Osteoblast (primary cell): Measurements from ENCODE around the gene GAL3ST2. TPM values are rescaled to one million over a fixed set of nuclear protein-coding genes. Genes with fewer than 3 reads are reported as not detected.
A peak's percentile ranks its signal among the peaks of the same experiment; 100 is the strongest.

ENCODE experiments used
- DNase-seq: peaks from one replicate; pipeline ENCODE4 v3.0.0; 2011; ENCODE audit warnings: low spot score, mixed read lengths; ENCODE audit not compliant: insufficient read length; ENCODE audit errors: missing footprints
- H2AFZ ChIP-seq: 2 replicates; pipeline ENCODE4 v1.6.0; 2011; ENCODE audit warnings: mild to moderate bottlenecking, low read length
- H3K27ac ChIP-seq: 2 replicates; pipeline ENCODE4 v1.5.1; 2011; ENCODE audit warnings: mild to moderate bottlenecking, low read depth, low read length, moderate library complexity
- H3K27me3 ChIP-seq: 2 replicates; pipeline ENCODE4 v1.6.0; 2012; ENCODE audit warnings: mild to moderate bottlenecking, control low read depth, inconsistent platforms, low read length, moderate library complexity; ENCODE audit not compliant: insufficient read depth
- H3K36me3 ChIP-seq: 2 replicates; pipeline ENCODE4 v1.5.1; 2011; ENCODE audit warnings: mild to moderate bottlenecking, low read length, control low read depth, moderate library complexity; ENCODE audit not compliant: insufficient read depth
- H3K4me1 ChIP-seq: 2 replicates; pipeline ENCODE4 v1.5.1; 2011; ENCODE audit warnings: mild to moderate bottlenecking, low read length, control low read depth, moderate library complexity; ENCODE audit not compliant: insufficient read depth
- H3K4me2 ChIP-seq: 2 replicates; pipeline ENCODE4 v1.6.0; 2011; ENCODE audit warnings: mild to moderate bottlenecking, low read length; ENCODE audit not compliant: insufficient read depth
- H3K4me3 ChIP-seq: fragments of 200-600 bp; sonication (generic); 3 replicates; pipeline ENCODE4 v1.5.1; 2012; ENCODE audit warnings: mild to moderate bottlenecking, low read length, inconsistent platforms; ENCODE audit not compliant: insufficient read depth
- H3K79me2 ChIP-seq: 2 replicates; pipeline ENCODE4 v1.6.0; 2012; ENCODE audit warnings: mild to moderate bottlenecking, low read length, control low read depth, inconsistent platforms; ENCODE audit not compliant: insufficient read depth
- H3K9me3 ChIP-seq: 2 replicates; pipeline ENCODE4 v1.5.1; 2011; ENCODE audit warnings: low read depth, low read length, control low read depth
- H4K20me1 ChIP-seq: 2 replicates; pipeline ENCODE4 v1.6.0; 2012; ENCODE audit warnings: mild to moderate bottlenecking, low read length, control low read depth; ENCODE audit not compliant: insufficient read depth
- CTCF ChIP-seq: IDR thresholded peaks from 2 replicates; pipeline ENCODE4 v1.5.1; 2011; ENCODE audit warnings: mild to moderate bottlenecking, low read depth, low read length, moderate library complexity; ENCODE audit errors: extremely low read depth
- total RNA-seq: library from RNA; depleted of rRNA; stranded (reverse); fragments of >200 nt; gene quantifications from 2 replicates; pipeline ENCODE4 v1.2.3, GENCODE V29; 2012

The GAL3ST2 gene
- total RNA-seq, 1 donor: 0.36 TPM

- H2AFZ ChIP-seq: no peak overlapping the region
- DNase-seq: peak; percentile 72
- peaks cover 5% of the 10 kb centered on the region for H3K4me1 ChIP-seq
- no peaks in the 10 kb centered on the region for H3K36me3 ChIP-seq
- H3K4me2 ChIP-seq: no peak overlapping the region
- H3K79me2 ChIP-seq: no peaks in the 10 kb centered on the region
- no peaks in the 10 kb centered on the region for H4K20me1 ChIP-seq
- no peaks in the 10 kb centered on the region for H3K9me3 ChIP-seq
- no peak overlapping the region for H3K27ac ChIP-seq
- H3K4me3 ChIP-seq: no peak overlapping the region
- TF ChIP-seq CTCF: no peak
- peaks cover 8% of the 10 kb centered on the region for H3K27me3 ChIP-seq
Observed at GRCh38 chr2:241768850-241769249, 7.8 kb upstream of the GAL3ST2 start.

- Histone ChIP-seq H3K27me3 (peaks cover 8% of the 10 kb centered on the region), H3K36me3 (no peaks in the 10 kb centered on the region), H3K9me3 (no peaks in the 10 kb centered on the region), H2AFZ (no peak overlapping the region), H3K4me1 (peaks cover 7% of the 10 kb centered on the region), H3K4me2 (no peak overlapping the region), H4K20me1 (no peaks in the 10 kb centered on the region), H3K79me2 (no peaks in the 10 kb centered on the region), H3K27ac (no peak overlapping the region), H3K4me3 (no peak overlapping the region)
- DNase-seq: peak; percentile 58
- no peak for TF ChIP-seq CTCF
Observed at GRCh38 chr2:241769819-241770184, 6.8 kb upstream of the GAL3ST2 start.

- no peak for TF ChIP-seq CTCF
- no peaks in the 10 kb centered on the region for H3K9me3 ChIP-seq
Observed at GRCh38 chr2:241770185-241770935, 6.3 kb upstream of the GAL3ST2 start.

GRCh38 chr2:241770936-241771285 is 5.7 kb upstream of the GAL3ST2 start:
- Histone ChIP-seq H3K4me3 (no peak overlapping the region), H3K27me3 (peaks cover 8% of the 10 kb centered on the region)
- no peak for TF ChIP-seq CTCF

More at GRCh38 chr2:241770185-241770935, 6.3 kb upstream of the GAL3ST2 start:
- DNase-seq: peak; percentile 85
- no peak overlapping the region for H3K27ac ChIP-seq
- H3K4me2 ChIP-seq: no peak overlapping the region
- H3K4me1 ChIP-seq: peaks cover 13% of the 10 kb centered on the region
- H3K36me3 ChIP-seq: no peaks in the 10 kb centered on the region
- H3K27me3 ChIP-seq: peaks cover 8% of the 10 kb centered on the region
- H4K20me1 ChIP-seq: no peaks in the 10 kb centered on the region
- no peaks in the 10 kb centered on the region for H3K79me2 ChIP-seq
- H2AFZ ChIP-seq: no peak overlapping the region
- H3K4me3 ChIP-seq: no peak overlapping the region

More at GRCh38 chr2:241770936-241771285, 5.7 kb upstream of the GAL3ST2 start:
- H3K27ac ChIP-seq: no peak overlapping the region
- no peaks in the 10 kb centered on the region for H3K9me3 ChIP-seq
- H3K4me1 ChIP-seq: peaks cover 13% of the 10 kb centered on the region
- no peak overlapping the region for H3K4me2 ChIP-seq
- DNase-seq: no peak
- no peaks in the 10 kb centered on the region for H3K79me2 ChIP-seq
- no peak overlapping the region for H2AFZ ChIP-seq
- no peaks in the 10 kb centered on the region for H3K36me3 ChIP-seq
- no peaks in the 10 kb centered on the region for H4K20me1 ChIP-seq
